ENCODE data around the gene PNLIPRP1. TPM values are rescaled to one million over a fixed set of nuclear protein-coding genes. Genes with fewer than 3 reads are reported as not detected.
A peak's percentile ranks its signal among the peaks of the same experiment; 100 is the strongest.

Gene PNLIPRP1
- polyA plus RNA-seq, 1 donor = 0.63 TPM

- DNase-seq = no peak
- Histone ChIP-seq H3K36me3 (ENCODE audit: control insufficient read depth, insufficient read depth, low read length) (no peaks in the 10 kb centered on the region), H3K4me1 (ENCODE audit: control insufficient read depth, insufficient read depth, low read length) (peaks cover 32% of the 10 kb centered on the region), H3K27me3 (ENCODE audit: control insufficient read depth, insufficient read depth, low read length) (no peaks in the 10 kb centered on the region), H3K4me3 (ENCODE audit: low read length) (no peak overlapping the region), H3K9me3 (ENCODE audit: control insufficient read depth, low read depth, low read length) (peaks cover 3% of the 10 kb centered on the region), H3K27ac (ENCODE audit: low read length) (no peak overlapping the region)
- WGBS (ENCODE audit: insufficient coverage, low lambda C conversion rate) = no CpG with 5 or more reads among the region's 2 CpGs
Measured at GRCh38 chr10:116614796-116615195, 24.0 kb downstream of the PNLIPRP1 start.

- no peak for DNase-seq
- Histone ChIP-seq H3K4me3 (ENCODE audit: low read length) (no peak overlapping the region), H3K36me3 (ENCODE audit: control insufficient read depth, insufficient read depth, low read length) (no peaks in the 10 kb centered on the region), H3K9me3 (ENCODE audit: control insufficient read depth, low read depth, low read length) (peaks cover 3% of the 10 kb centered on the region), H3K4me1 (ENCODE audit: control insufficient read depth, insufficient read depth, low read length) (peaks cover 31% of the 10 kb centered on the region), H3K27me3 (ENCODE audit: control insufficient read depth, insufficient read depth, low read length) (no peaks in the 10 kb centered on the region), H3K27ac (ENCODE audit: low read length) (no peak overlapping the region)
- no CpG with 5 or more reads among the region's 3 CpGs for WGBS (ENCODE audit: insufficient coverage, low lambda C conversion rate)
Measured at GRCh38 chr10:116615199-116615776, 24.5 kb downstream of the PNLIPRP1 start.

- Histone ChIP-seq H3K27me3 (ENCODE audit: control insufficient read depth, insufficient read depth, low read length) (no peaks in the 10 kb centered on the region), H3K36me3 (ENCODE audit: control insufficient read depth, insufficient read depth, low read length) (no peaks in the 10 kb centered on the region), H3K4me1 (ENCODE audit: control insufficient read depth, insufficient read depth, low read length) (peaks cover 29% of the 10 kb centered on the region), H3K4me3 (ENCODE audit: low read length) (no peak within 1 kb of the TSS), H3K27ac (ENCODE audit: low read length) (peak within 1 kb of the TSS; percentile 96), H3K9me3 (ENCODE audit: control insufficient read depth, low read depth, low read length) (peaks cover 3% of the 10 kb centered on the region)
- WGBS (ENCODE audit: insufficient coverage, low lambda C conversion rate) = no CpG with 5 or more reads among the region's 20 CpGs
- peak; percentile 95 to 98 for DNase-seq
Measured at GRCh38 chr10:116620423-116621400, 30.0 kb downstream of the PNLIPRP1 start, which contains the start of gene PNLIPRP2. TSS of gene PNLIPRP2 (plus strand) at chr10:116620953.

- H3K4me1 ChIP-seq (ENCODE audit: control insufficient read depth, insufficient read depth, low read length) = peaks cover 29% of the 10 kb centered on the region
- H3K27ac ChIP-seq (ENCODE audit: low read length) = peak overlapping the region; percentile 96
- H3K4me3 ChIP-seq (ENCODE audit: low read length) = no peak overlapping the region
- H3K36me3 ChIP-seq (ENCODE audit: control insufficient read depth, insufficient read depth, low read length) = no peaks in the 10 kb centered on the region
- H3K9me3 ChIP-seq (ENCODE audit: control insufficient read depth, low read depth, low read length) = peaks cover 3% of the 10 kb centered on the region
- no CpG with 5 or more reads among the region's 8 CpGs for WGBS (ENCODE audit: insufficient coverage, low lambda C conversion rate)
- DNase-seq = no peak
- no peaks in the 10 kb centered on the region for H3K27me3 ChIP-seq (ENCODE audit: control insufficient read depth, insufficient read depth, low read length)
Measured at GRCh38 chr10:116621476-116621875, 30.7 kb downstream of the PNLIPRP1 start.

GRCh38 chr10:116621934-116622655 is 31.3 kb downstream of the PNLIPRP1 start:
- H3K36me3 ChIP-seq (ENCODE audit: control insufficient read depth, insufficient read depth, low read length) = no peaks in the 10 kb centered on the region
- WGBS (ENCODE audit: insufficient coverage, low lambda C conversion rate) = 95% methylated on average over 4 of the region's 11 CpGs
- H3K27me3 ChIP-seq (ENCODE audit: control insufficient read depth, insufficient read depth, low read length) = no peaks in the 10 kb centered on the region
- H3K4me1 ChIP-seq (ENCODE audit: control insufficient read depth, insufficient read depth, low read length) = peaks cover 27% of the 10 kb centered on the region
- DNase-seq = no peak
- H3K9me3 ChIP-seq (ENCODE audit: control insufficient read depth, low read depth, low read length) = peaks cover 3% of the 10 kb centered on the region
- H3K4me3 ChIP-seq (ENCODE audit: low read length) = no peak overlapping the region
- H3K27ac ChIP-seq (ENCODE audit: low read length) = no peak overlapping the region

GRCh38 chr10:116625845-116626244 is 35.1 kb downstream of the PNLIPRP1 start:
- no peaks in the 10 kb centered on the region for H3K9me3 ChIP-seq (ENCODE audit: control insufficient read depth, low read depth, low read length)
- no peak overlapping the region for H3K27ac ChIP-seq (ENCODE audit: low read length)
- DNase-seq = no peak
- peaks cover 17% of the 10 kb centered on the region for H3K4me1 ChIP-seq (ENCODE audit: control insufficient read depth, insufficient read depth, low read length)
- H3K27me3 ChIP-seq (ENCODE audit: control insufficient read depth, insufficient read depth, low read length) = no peaks in the 10 kb centered on the region
- H3K36me3 ChIP-seq (ENCODE audit: control insufficient read depth, insufficient read depth, low read length) = peaks cover under 1% of the 10 kb centered on the region
- WGBS (ENCODE audit: insufficient coverage, low lambda C conversion rate) = no CpG with 5 or more reads among the region's 7 CpGs
- no peak overlapping the region for H3K4me3 ChIP-seq (ENCODE audit: low read length)

- H3K27ac ChIP-seq (ENCODE audit: low read length) = no peak overlapping the region
- H3K4me3 ChIP-seq (ENCODE audit: low read length) = no peak overlapping the region
Measured at GRCh38 chr10:116626815-116627214, 36.1 kb downstream of the PNLIPRP1 start.

GRCh38 chr10:116627386-116627933 is 36.7 kb downstream of the PNLIPRP1 start:
- DNase-seq = peak; percentile 42 to 58

More at GRCh38 chr10:116626815-116627214, 36.1 kb downstream of the PNLIPRP1 start:
- Histone ChIP-seq H3K36me3 (ENCODE audit: control insufficient read depth, insufficient read depth, low read length) (peaks cover 3% of the 10 kb centered on the region), H3K4me1 (ENCODE audit: control insufficient read depth, insufficient read depth, low read length) (peaks cover 8% of the 10 kb centered on the region), H3K27me3 (ENCODE audit: control insufficient read depth, insufficient read depth, low read length) (no peaks in the 10 kb centered on the region), H3K9me3 (ENCODE audit: control insufficient read depth, low read depth, low read length) (no peaks in the 10 kb centered on the region)
- no peak for DNase-seq
- WGBS (ENCODE audit: insufficient coverage, low lambda C conversion rate) = no CpG with 5 or more reads among the region's 9 CpGs

GRCh38 chr10:116629340-116629739 is 38.6 kb downstream of the PNLIPRP1 start:
- H3K4me1 ChIP-seq (ENCODE audit: control insufficient read depth, insufficient read depth, low read length) = peaks cover 3% of the 10 kb centered on the region
- no peaks in the 10 kb centered on the region for H3K9me3 ChIP-seq (ENCODE audit: control insufficient read depth, low read depth, low read length)
- no peak overlapping the region for H3K27ac ChIP-seq (ENCODE audit: low read length)
- H3K36me3 ChIP-seq (ENCODE audit: control insufficient read depth, insufficient read depth, low read length) = peaks cover 3% of the 10 kb centered on the region
- no peaks in the 10 kb centered on the region for H3K27me3 ChIP-seq (ENCODE audit: control insufficient read depth, insufficient read depth, low read length)
- no peak for DNase-seq
- 80% methylated on average over 1 of the region's 4 CpGs for WGBS (ENCODE audit: insufficient coverage, low lambda C conversion rate)
- H3K4me3 ChIP-seq (ENCODE audit: low read length) = no peak overlapping the region

More at GRCh38 chr10:116627386-116627933, 36.7 kb downstream of the PNLIPRP1 start:
- no CpG with 5 or more reads among the region's 49 CpGs for WGBS (ENCODE audit: insufficient coverage, low lambda C conversion rate)
- H3K27me3 ChIP-seq (ENCODE audit: control insufficient read depth, insufficient read depth, low read length) = no peaks in the 10 kb centered on the region
- H3K4me3 ChIP-seq (ENCODE audit: low read length) = peak overlapping the region; percentile 35
- H3K4me1 ChIP-seq (ENCODE audit: control insufficient read depth, insufficient read depth, low read length) = peaks cover 3% of the 10 kb centered on the region
- no peak overlapping the region for H3K27ac ChIP-seq (ENCODE audit: low read length)
- H3K36me3 ChIP-seq (ENCODE audit: control insufficient read depth, insufficient read depth, low read length) = peaks cover 3% of the 10 kb centered on the region
- H3K9me3 ChIP-seq (ENCODE audit: control insufficient read depth, low read depth, low read length) = no peaks in the 10 kb centered on the region

- Histone ChIP-seq H3K27ac (ENCODE audit: low read length) (no peak overlapping the region), H3K36me3 (ENCODE audit: control insufficient read depth, insufficient read depth, low read length) (peaks cover 3% of the 10 kb centered on the region), H3K4me1 (ENCODE audit: control insufficient read depth, insufficient read depth, low read length) (peaks cover 3% of the 10 kb centered on the region), H3K27me3 (ENCODE audit: control insufficient read depth, insufficient read depth, low read length) (no peaks in the 10 kb centered on the region), H3K9me3 (ENCODE audit: control insufficient read depth, low read depth, low read length) (no peaks in the 10 kb centered on the region), H3K4me3 (ENCODE audit: low read length) (no peak overlapping the region)
- WGBS (ENCODE audit: insufficient coverage, low lambda C conversion rate) = 78% methylated on average over 1 of the region's 2 CpGs
- DNase-seq = no peak
Measured at GRCh38 chr10:116630020-116630419, 39.3 kb downstream of the PNLIPRP1 start.
